Breast epithelium (tissue), 4 donors: ENCODE results near the gene ALDH6A1. TPM values are rescaled to one million over a fixed set of nuclear protein-coding genes. Genes with fewer than 3 reads are reported as not detected.

Experiments
- DNase-seq, 2 donors: peaks; one replicate each; pipeline ENCODE4 v3.0.0-alpha.2; 2019; ENCODE audit warnings: low spot score in 2 of 2
- H3K27ac ChIP-seq, 2 donors: fragments of 200-600 bp; sonication (generic) in 1 of 2; one replicate each; pipeline ENCODE4 v1.5.1; 2016 to 2019; ENCODE audit warnings: mild to moderate bottlenecking in 1 of 2
- H3K27me3 ChIP-seq, 2 donors: fragments of 200-600 bp; sonication (generic) in 1 of 2; one replicate each; pipeline versions ENCODE4 v1.5.1 to v1.6.0; 2017 to 2019; ENCODE audit warnings: control low read depth in 1 of 2, mild to moderate bottlenecking in 1 of 2
- H3K36me3 ChIP-seq: fragments of 200-600 bp; one replicate; pipeline ENCODE4 v1.5.1; 2019
- H3K4me1 ChIP-seq, 2 donors: fragments of 200-600 bp; sonication (generic); one replicate each; pipeline ENCODE4 v1.5.1; 2016 to 2019; ENCODE audit warnings: control low read depth in 1 of 2
- H3K4me3 ChIP-seq, 3 donors: fragments of 200-600 bp; sonication (generic); 1 replicate in 2 of 3; 2 replicates in 1 of 3; pipeline ENCODE4 v1.5.1; 2016 to 2019; ENCODE audit warnings: mild to moderate bottlenecking in 3 of 3, moderate library complexity in 2 of 3
- H3K9me3 ChIP-seq, 2 donors: fragments of 200-600 bp; sonication (generic) in 1 of 2; one replicate each; pipeline ENCODE4 v1.5.1; 2016 to 2019; ENCODE audit warnings: control low read depth in 1 of 2
- POLR2A ChIP-seq: fragments of 450-650 bp; IDR thresholded peaks from one replicate; pipeline ENCODE4 v1.6.1; 2016; ENCODE audit warnings: antibody characterized with exemption, mild to moderate bottlenecking, moderate library complexity
- POLR2AphosphoS5 ChIP-seq, 3 donors: sonication (generic); formaldehyde crosslinking; IDR thresholded peaks; one replicate each; pipeline ENCODE4 v1.6.1; 2017; ENCODE audit warnings: antibody characterized with exemption in 3 of 3
- intact Hi-C: fragments of 100-400 bp; cut with DNase I; formaldehyde crosslinking; loops from one replicate; pipeline ENCODE4 v1.15.1; 2023; ENCODE audit warnings: low total_unique reads
- total RNA-seq, 3 donors: library from RNA; depleted of rRNA; stranded (reverse); fragments of >200 nt; gene quantifications; one replicate each; pipeline ENCODE4 v1.1.0, GENCODE V29; 2016
- TF ChIP-seq, protein P1 (sequence below), 3 donors: fragments of 450-650 bp; IDR thresholded peaks; one replicate each; pipeline ENCODE4 v1.5.1; 2016 to 2017; ENCODE audit warnings: antibody characterized with exemption in 3 of 3, mild to moderate bottlenecking in 3 of 3, moderate library complexity in 3 of 3

ALDH6A1 gene
- total RNA-seq, 3 donors from 2014 or later: 26.9 to 78.9 (median 40.7) TPM

DNA sequence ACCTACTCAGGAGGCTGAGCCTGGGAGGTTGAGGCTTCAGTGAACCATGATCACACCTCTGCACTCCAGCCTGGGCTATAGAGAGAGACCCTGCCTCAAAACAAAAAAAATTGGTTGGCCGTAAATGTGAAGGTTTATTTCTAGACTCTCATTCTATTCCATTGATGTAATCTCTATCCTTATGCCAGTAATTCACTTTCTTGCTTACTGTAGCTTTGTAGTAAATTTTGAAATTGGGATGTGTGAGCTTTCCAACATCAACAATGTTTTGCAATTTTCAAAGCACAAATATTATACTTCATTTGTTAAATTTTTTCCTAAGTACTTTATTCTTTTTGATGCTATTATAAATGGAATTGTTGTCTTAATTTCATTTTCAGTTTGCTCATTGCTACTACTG, 25.1 kb upstream of the ALDH6A1 start:
- Histone ChIP-seq H3K36me3 (peaks cover 4% of the 10 kb centered on the region), H3K4me1 (no peaks in the 10 kb centered on the region), H3K27ac (no peak overlapping the region), H3K4me3 (no peak overlapping the region), H3K27me3 (no peaks in the 10 kb centered on the region), H3K9me3 (no peaks in the 10 kb centered on the region)
- TF ChIP-seq, protein P1, sequence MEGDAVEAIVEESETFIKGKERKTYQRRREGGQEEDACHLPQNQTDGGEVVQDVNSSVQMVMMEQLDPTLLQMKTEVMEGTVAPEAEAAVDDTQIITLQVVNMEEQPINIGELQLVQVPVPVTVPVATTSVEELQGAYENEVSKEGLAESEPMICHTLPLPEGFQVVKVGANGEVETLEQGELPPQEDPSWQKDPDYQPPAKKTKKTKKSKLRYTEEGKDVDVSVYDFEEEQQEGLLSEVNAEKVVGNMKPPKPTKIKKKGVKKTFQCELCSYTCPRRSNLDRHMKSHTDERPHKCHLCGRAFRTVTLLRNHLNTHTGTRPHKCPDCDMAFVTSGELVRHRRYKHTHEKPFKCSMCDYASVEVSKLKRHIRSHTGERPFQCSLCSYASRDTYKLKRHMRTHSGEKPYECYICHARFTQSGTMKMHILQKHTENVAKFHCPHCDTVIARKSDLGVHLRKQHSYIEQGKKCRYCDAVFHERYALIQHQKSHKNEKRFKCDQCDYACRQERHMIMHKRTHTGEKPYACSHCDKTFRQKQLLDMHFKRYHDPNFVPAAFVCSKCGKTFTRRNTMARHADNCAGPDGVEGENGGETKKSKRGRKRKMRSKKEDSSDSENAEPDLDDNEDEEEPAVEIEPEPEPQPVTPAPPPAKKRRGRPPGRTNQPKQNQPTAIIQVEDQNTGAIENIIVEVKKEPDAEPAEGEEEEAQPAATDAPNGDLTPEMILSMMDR (IDR thresholded peaks at IDR 0.05): no peak
- TF ChIP-seq POLR2AphosphoS5 (IDR thresholded peaks at IDR 0.05) (no peak), POLR2A (no peak)
- intact Hi-C loops: no loop called here
- DNase-seq: no peak

DNA sequence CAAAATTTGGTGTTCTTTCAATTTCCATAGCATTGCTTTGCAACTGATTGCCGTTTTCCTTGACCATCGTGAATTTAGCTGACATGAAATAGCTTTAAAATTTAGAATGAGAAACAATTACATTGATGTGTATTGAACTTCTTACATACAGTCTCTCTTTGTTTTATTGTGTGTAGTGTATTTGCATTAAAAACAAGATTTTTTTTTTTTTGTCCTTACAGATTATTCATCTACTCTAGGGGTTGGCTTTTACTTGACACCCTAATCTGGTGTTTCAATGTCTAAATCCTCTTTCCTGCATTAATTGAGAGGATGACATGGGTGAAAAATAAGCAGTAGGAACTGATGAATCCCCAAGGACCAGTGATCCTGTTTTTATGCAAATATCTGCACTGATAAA, 21.1 kb upstream of the ALDH6A1 start:
- TF ChIP-seq POLR2A (no peak), POLR2AphosphoS5 (IDR thresholded peaks at IDR 0.05) (no peak)
- TF ChIP-seq, protein P1 (IDR thresholded peaks at IDR 0.05): no peak
- Histone ChIP-seq H3K27ac (no peak overlapping the region), H3K4me3 (no peak overlapping the region), H3K9me3 (no peaks in the 10 kb centered on the region), H3K4me1 (no peaks in the 10 kb centered on the region), H3K36me3 (peaks cover 4% of the 10 kb centered on the region), H3K27me3 (no peaks in the 10 kb centered on the region)
- intact Hi-C loops: no loop called here
- no peak for DNase-seq

DNA sequence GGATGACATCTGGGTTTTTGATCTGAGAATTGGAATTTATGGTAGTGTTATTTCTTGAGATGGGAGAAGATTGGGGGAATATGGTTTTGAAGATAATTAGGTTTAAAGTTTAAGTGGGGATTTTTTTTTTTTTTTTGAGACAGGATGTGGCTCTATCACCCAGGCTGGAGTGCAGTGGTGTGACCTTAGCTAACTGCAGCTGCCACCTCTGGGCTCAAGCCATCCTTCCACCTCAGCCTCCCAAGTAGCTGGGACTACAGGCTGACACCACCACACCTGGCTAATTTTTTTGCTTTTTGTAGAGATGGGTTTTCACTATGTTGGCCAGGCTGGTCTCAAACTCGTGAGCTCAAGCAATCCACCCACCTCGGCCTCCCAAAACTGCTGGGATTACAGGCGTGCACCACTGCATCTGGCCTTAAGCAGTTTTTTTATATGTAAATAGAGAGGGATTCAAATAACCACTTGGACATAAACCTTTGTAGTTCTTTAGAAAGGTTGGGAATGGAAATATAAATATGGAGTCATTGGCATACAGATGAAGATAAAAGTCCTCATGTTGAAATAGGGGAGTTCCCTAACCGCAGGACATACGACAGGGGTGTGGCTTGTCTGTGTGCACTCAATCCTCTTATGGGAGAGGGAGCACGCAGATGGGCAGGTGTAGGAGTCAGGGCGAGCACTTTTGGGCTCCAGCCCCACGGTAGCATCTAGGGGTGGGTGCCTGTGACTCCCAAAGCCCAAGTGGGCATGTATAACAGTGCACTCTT, 5.2 kb upstream of the ALDH6A1 start:
- no peak overlapping the region for H3K27ac ChIP-seq
- peaks cover 0 to 5% of the 10 kb centered on the region in 2 donors for H3K4me1 ChIP-seq
- no peaks in the 10 kb centered on the region for H3K27me3 ChIP-seq
- TF ChIP-seq POLR2AphosphoS5 (IDR thresholded peaks at IDR 0.05) (no peak), POLR2A (no peak)
- TF ChIP-seq, protein P1 (IDR thresholded peaks at IDR 0.05): no peak
- intact Hi-C loops: no loop called here
- H3K36me3 ChIP-seq: no peaks in the 10 kb centered on the region
- DNase-seq: no peak
- H3K4me3 ChIP-seq: no peak overlapping the region
- no peaks in the 10 kb centered on the region for H3K9me3 ChIP-seq

DNA sequence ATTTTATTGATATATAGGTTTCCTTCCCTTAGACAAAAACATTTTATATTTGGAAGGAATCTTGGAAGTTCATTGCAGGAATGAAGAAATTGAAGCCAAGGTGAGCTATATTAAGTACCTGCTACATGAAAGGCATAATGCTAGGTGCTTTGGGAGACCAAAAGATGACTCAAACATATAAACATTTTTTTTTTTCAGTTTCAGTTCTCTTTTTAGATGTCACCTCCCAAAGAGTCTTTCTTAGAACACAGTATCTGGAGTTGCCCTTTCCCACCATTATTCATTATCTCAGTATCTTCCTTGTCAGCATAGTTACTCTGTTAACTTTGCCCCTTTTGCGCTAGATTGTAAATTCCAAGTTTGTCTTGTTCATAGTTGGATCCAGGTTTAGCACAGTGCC, 1.6 kb upstream of the ALDH6A1 start:
- H3K9me3 ChIP-seq: no peaks in the 10 kb centered on the region
- TF ChIP-seq, protein P1 (IDR thresholded peaks at IDR 0.05): no peak
- H3K36me3 ChIP-seq: no peaks in the 10 kb centered on the region
- H3K27me3 ChIP-seq: no peaks in the 10 kb centered on the region
- DNase-seq: no peak
- no peak overlapping the region for H3K27ac ChIP-seq
- H3K4me1 ChIP-seq: peaks cover 0 to 5% of the 10 kb centered on the region in 2 donors
- intact Hi-C loops: no loop called here
- peak overlapping the region in 2 of 3 donors; percentile 77 to 89 for H3K4me3 ChIP-seq

DNA sequence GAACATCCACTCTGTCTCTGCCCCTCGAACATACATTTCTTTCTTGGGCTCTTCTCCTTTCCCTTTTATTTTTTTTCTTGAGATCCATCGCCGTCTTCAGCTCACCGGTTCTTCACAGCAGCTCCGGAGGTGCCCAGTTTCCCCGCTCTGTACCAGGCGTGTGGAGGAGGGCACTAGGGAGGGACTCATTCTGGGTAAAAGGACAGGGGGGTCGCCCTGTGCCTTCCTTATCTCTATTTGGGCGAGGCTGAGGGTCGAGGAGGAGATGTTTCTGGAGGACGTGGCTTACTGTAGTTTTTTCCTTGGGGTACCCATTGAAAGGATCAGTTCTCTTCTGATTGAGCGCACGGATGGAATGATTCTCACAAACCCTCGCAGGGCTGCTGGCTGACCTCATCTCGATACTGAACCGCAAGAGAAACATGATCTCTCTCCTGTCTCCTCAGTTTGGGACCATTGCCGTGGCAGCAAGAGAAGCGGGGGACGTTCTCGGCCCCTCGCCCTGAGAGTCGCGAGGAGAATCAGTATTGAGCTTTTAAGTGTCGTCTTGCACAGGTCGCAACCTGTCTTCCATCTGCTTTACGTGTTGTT, 889 bp upstream of the ALDH6A1 start:
- TF ChIP-seq, protein P1 (IDR thresholded peaks at IDR 0.05): no peak
- TF ChIP-seq POLR2A (no peak), POLR2AphosphoS5 (IDR thresholded peaks at IDR 0.05) (no peak)
- Histone ChIP-seq H3K9me3 (no peaks in the 10 kb centered on the region), H3K36me3 (no peaks in the 10 kb centered on the region), H3K4me1 (peaks cover 0 to 5% of the 10 kb centered on the region in 2 donors), H3K27ac (peak overlapping the region; percentile 65 to 95), H3K27me3 (no peaks in the 10 kb centered on the region), H3K4me3 (peak overlapping the region; percentile 76 to 89 (median 77))
- peak in 1 of 2 donors; percentile 23 for DNase-seq
- intact Hi-C loops: no loop called here
